UCSD-AML1 (cell line): ENCODE results near the gene ZNRF4.

ENCODE experiments used
- DNase-seq: peaks from one replicate; lab custom pipeline; 2025; ENCODE audit not compliant: unreplicated experiment; lab: John Stamatoyannopoulos, UW

ZNRF4 gene

GRCh38 chr19:5440299-5440698, 14.9 kb upstream of the ZNRF4 start:
- no peak for DNase-seq

- no peak for DNase-seq
Observed at GRCh38 chr19:5443723-5444122, 11.5 kb upstream of the ZNRF4 start.

GRCh38 chr19:5444431-5444830, 10.8 kb upstream of the ZNRF4 start:
- no peak for DNase-seq

GRCh38 chr19:5445071-5445470, 10.1 kb upstream of the ZNRF4 start:
- no peak for DNase-seq

GRCh38 chr19:5445561-5446055, 9.6 kb upstream of the ZNRF4 start:
- no peak for DNase-seq

DNA sequence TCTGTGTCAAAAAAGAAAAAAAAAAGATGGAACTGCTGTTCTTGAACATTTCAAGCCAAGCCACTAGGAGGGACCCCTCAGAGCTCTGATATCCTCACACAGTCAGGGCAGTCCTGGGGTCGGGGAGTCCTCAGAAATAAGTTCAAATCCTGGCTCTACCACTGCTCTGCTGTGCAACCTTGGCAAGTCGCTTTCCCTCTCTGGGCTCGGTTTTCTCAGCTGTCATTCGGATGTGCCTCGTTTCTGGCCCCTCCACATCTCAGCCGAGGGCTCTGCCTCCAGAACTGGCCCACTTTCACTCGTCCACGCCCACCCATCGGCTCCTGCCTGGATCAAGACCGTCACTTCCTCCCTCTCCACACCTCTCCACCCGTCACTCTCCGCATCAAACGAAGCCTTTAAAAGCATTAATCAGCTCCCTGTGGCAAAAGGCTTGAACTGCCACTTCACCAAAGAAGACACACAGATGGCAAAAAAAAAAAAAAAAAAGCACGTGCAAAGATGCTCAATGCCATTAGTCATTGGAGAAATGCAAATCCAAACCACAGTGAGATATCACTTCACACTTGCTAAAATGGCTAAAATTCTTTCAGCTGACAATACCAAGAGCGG, 7.4 kb upstream of the ZNRF4 start:
- no peak for DNase-seq

GRCh38 chr19:5448374-5448773, 6.8 kb upstream of the ZNRF4 start:
- no peak for DNase-seq

GRCh38 chr19:5450482-5451126, 4.6 kb upstream of the ZNRF4 start:
- DNase-seq: no peak

DNA sequence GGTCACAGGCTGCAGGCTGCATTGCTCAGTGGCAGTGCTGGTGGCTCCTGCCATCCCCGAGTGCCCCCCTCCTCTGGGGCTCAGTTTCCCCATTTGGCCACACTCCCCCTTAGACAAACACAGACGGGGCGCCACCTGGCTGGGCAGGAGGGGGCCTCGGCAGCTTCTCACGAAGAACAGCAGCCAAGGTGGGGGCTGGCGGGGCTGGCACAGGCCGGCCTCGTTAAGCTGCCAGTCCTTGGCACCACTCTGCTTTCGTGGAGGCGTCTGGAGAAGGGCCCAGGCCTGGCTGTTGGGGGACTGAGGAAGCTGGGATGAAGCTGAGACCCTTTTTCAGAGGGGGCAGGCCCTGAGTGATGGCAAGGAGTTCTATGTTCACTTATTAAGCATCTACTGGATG, 3.7 kb upstream of the ZNRF4 start:
- no peak for DNase-seq

DNA sequence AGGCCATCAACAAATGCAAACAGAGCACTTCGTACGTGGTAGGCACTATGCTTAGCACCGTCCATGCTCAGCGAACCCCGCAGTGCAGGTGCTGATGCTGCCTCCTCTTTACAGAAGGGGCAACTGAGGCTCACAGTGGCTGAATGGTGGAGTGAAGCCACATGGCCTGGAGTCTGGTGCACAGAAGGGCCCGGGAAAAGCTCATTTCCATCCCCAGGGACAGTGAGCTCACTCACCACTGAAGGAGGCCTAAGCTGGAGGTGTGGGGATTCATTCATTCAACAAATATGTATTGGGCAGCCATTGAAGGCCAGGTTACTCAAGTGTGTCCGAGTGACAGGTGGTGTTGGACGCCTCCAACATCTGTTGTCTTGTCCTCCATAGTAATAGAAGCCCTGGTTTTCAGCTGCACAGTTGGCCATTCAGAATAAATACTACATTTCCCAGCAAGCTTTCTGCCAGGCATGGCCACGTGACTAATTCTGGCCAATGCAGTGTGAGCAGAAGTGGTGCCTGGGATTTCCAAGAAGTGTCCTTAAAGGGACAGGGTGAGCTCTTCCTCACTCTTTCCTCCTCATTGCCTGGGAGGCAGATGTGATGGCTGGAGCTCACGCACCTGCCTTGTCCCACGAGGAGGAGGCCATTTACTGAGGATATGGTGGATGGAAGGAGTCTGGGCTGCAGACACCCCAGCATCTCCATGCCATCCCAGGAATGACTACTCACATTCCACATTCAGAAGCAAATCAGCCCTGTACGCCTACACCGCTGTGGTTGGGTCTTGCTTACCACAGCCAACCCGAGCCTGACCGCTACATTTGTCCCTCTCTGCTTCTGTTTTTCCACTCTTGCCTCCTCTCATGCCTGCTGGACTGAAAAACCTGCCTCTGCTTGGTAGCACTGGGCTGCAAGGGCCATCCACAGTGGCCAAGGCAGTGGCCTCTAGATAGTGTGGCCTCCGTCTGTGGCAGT, 2.3 kb upstream of the ZNRF4 start:
- no peak for DNase-seq

- DNase-seq: no peak
Observed at GRCh38 chr19:5454743-5455142, 474 bp upstream of the ZNRF4 start.

DNA sequence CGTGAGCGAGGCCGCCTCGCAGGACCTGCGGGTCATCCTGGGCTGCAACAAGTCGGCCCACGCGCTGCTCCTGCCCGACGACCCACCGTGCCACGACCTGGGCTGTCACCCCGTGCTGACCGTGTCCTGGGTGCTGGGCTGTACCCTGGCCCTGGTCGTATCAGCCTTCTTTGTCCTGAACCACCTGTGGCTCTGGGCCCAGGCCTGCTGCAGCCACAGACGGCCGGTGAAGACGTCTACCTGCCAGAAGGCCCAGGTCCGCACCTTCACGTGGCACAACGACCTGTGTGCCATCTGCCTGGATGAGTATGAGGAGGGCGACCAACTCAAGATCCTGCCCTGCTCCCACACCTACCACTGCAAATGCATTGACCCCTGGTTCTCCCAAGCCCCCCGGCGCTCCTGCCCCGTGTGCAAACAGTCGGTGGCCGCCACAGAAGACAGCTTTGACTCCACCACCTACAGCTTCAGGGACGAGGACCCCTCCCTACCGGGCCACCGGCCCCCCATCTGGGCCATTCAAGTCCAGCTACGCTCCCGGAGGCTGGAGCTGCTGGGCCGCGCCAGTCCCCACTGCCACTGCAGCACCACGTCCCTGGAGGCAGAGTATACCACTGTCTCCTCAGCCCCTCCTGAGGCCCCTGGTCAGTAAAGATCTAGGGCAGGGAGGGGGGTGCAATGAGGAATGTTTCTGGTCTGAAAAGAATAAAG, 1.1 kb downstream of the ZNRF4 start:
- no peak for DNase-seq

GRCh38 chr19:5456841-5457200, 1.6 kb downstream of the ZNRF4 start:
- DNase-seq: no peak

DNA sequence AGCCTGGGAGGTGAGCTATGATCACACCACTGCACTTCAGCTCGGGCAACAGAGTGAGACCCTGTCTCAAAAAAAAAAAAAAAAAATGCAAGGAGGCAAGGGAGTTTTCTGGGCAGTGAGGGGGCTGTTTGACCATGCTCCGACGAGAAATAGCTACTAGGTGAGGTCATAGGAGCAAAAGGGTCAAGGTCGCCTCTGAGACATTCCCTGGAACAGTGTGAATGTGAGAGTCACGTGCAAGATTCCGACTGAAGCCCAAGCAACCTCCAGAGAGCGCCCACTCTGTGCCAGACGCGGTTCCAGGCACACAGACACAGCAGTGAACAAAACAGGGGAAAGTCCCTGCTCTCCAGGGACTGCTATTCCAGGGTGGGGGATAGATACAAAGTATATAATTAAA, 2.5 kb downstream of the ZNRF4 start:
- DNase-seq: no peak

DNA sequence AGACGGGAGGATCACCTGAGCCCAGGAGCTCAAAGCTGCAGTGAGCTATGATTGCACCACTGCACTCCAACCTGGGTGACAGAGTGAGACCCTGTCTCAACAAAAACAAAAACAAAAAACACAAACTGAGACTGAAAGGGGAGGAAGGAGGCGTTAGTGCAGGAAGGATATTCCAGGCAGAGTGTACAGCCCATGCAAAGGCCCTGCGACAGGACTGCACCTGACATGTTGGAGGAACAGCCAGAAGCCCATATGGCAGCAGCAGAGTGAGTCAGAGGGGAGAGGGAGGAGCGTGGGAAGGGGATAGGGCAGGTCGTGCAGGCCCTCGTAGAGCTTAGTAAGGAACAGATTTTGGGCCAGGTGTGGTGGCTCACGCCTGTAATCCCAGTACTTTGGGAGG, 3.2 kb downstream of the ZNRF4 start:
- DNase-seq: no peak

- no peak for DNase-seq
Observed at GRCh38 chr19:5459360-5459759, 4.1 kb downstream of the ZNRF4 start.

- no peak for DNase-seq
Observed at GRCh38 chr19:5460748-5461147, 5.5 kb downstream of the ZNRF4 start.

- DNase-seq: no peak
Observed at GRCh38 chr19:5463959-5464358, 8.7 kb downstream of the ZNRF4 start.

- DNase-seq: no peak
Observed at GRCh38 chr19:5466072-5466471, 10.9 kb downstream of the ZNRF4 start.

GRCh38 chr19:5466814-5467291, 11.6 kb downstream of the ZNRF4 start:
- no peak for DNase-seq

DNA sequence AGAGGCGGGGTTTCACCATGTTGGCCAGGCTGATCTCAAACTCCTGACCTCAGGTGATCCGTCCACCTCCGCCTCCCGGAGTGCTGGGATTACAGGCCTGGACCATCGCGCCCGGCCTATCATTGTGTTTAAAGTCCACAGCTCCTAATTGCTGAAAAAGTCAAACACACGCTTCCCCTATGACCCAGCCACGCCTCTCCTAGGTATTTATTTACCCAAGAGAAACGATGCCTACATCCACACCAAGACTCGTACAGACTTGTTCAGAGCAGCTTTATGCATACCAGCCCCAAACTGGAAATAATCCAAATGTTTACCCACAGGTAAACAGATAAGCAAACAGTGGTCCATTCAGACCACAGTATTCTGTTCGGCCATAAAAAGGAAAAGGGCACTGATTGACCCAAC, 15.1 kb downstream of the ZNRF4 start:
- DNase-seq: no peak
